Neuronal stem cell (in vitro differentiated cells): Measurements from ENCODE around the gene KPTN.

Experiments used
- DNase-seq: peaks from one replicate; pipeline ENCODE4 v3.0.0-alpha.2; 2013; ENCODE audit warnings: low spot score
- H2AFZ ChIP-seq: one replicate; pipeline ENCODE4 v1.6.1; 2013; ENCODE audit warnings: mild to moderate bottlenecking, low read length, inconsistent platforms
- H2AK5ac ChIP-seq: 2 replicates; pipeline ENCODE4 v1.6.1; 2013; ENCODE audit warnings: low read depth, mild to moderate bottlenecking, inconsistent platforms, low read length, moderate library complexity, mixed read lengths
- H2BK120ac ChIP-seq: 2 replicates; pipeline ENCODE4 v1.6.1; 2013; ENCODE audit warnings: low read depth, mild to moderate bottlenecking, inconsistent platforms, low read length, moderate library complexity, mixed read lengths
- H2BK12ac ChIP-seq: one replicate; pipeline ENCODE4 v1.6.1; 2013; ENCODE audit warnings: low read length, inconsistent platforms
- H2BK15ac ChIP-seq: 2 replicates; pipeline ENCODE4 v1.6.1; 2013; ENCODE audit warnings: mild to moderate bottlenecking, low read length, inconsistent platforms, mixed read lengths
- H2BK5ac ChIP-seq: one replicate; pipeline ENCODE4 v1.6.1; 2013; ENCODE audit warnings: inconsistent platforms, mild to moderate bottlenecking, low read length, moderate library complexity
- H3K14ac ChIP-seq: one replicate; pipeline ENCODE4 v1.6.1; 2013; ENCODE audit warnings: low read length, inconsistent platforms
- H3K18ac ChIP-seq: 2 replicates; pipeline ENCODE4 v1.6.1; 2013; ENCODE audit warnings: low read length, inconsistent platforms
- H3K23ac ChIP-seq: 2 replicates; pipeline ENCODE4 v1.6.1; 2013; ENCODE audit warnings: low read depth, mild to moderate bottlenecking, mixed read lengths, low read length, inconsistent platforms; ENCODE audit not compliant: poor library complexity
- H3K27ac ChIP-seq: replicated peaks from 3 replicates; pipeline ENCODE4 v1.5.1; 2013; ENCODE audit warnings: low read length, inconsistent platforms
- H3K27me3 ChIP-seq, 3 experiments: 2 replicates each; pipeline ENCODE4 v1.6.1; 2013; ENCODE audit warnings: low read length in 3 of 3, mild to moderate bottlenecking in 2 of 3, inconsistent platforms in 1 of 3, low read depth in 1 of 3, mixed read lengths in 1 of 3, moderate library complexity in 1 of 3; ENCODE audit not compliant: control insufficient read depth in 3 of 3, insufficient read depth in 3 of 3
- H3K36me3 ChIP-seq, 2 donors: replicated peaks in 1 of 2; 2 replicates each; pipeline ENCODE4 v1.6.1; 2013; ENCODE audit warnings: low read length in 2 of 2; ENCODE audit not compliant: control insufficient read depth in 2 of 2, insufficient read depth in 2 of 2
- H3K4ac ChIP-seq: 2 replicates; pipeline ENCODE4 v1.6.1; 2013; ENCODE audit warnings: inconsistent platforms, mild to moderate bottlenecking, low read length, moderate library complexity
- H3K4me1 ChIP-seq, 2 donors: 1 replicate in 1 of 2; 2 replicates in 1 of 2; pipeline ENCODE4 v1.6.1; 2013; ENCODE audit warnings: low read length in 2 of 2, low read depth in 1 of 2; ENCODE audit not compliant: control insufficient read depth in 2 of 2, insufficient read depth in 1 of 2
- H3K4me2 ChIP-seq: one replicate; pipeline ENCODE4 v1.6.1; 2013; ENCODE audit warnings: mild to moderate bottlenecking, low read length, inconsistent platforms; ENCODE audit not compliant: insufficient read depth, poor library complexity, severe bottlenecking
- H3K4me3 ChIP-seq, 2 donors: 2 replicates each; pipeline ENCODE4 v1.5.1; 2013; ENCODE audit warnings: low read length in 2 of 2, mild to moderate bottlenecking in 2 of 2, inconsistent platforms in 1 of 2, moderate library complexity in 1 of 2
- H3K79me1 ChIP-seq: one replicate; pipeline ENCODE4 v1.6.1; 2013; ENCODE audit warnings: low read depth, mild to moderate bottlenecking, inconsistent platforms, low read length, moderate library complexity
- H3K9ac ChIP-seq: one replicate; pipeline ENCODE4 v1.6.1; 2013; ENCODE audit warnings: mild to moderate bottlenecking, low read depth, low read length, inconsistent platforms; ENCODE audit not compliant: poor library complexity
- H3K9me3 ChIP-seq, 2 donors: replicated peaks in 1 of 2; 2 replicates each; pipeline versions ENCODE3 to v1.6.1; 2013; ENCODE audit warnings: low read length in 2 of 2, mild to moderate bottlenecking in 2 of 2, inconsistent platforms in 1 of 2, low read depth in 1 of 2, mixed read lengths in 1 of 2, moderate library complexity in 1 of 2; ENCODE audit not compliant: control insufficient read depth in 2 of 2, insufficient read depth in 1 of 2
- H4K8ac ChIP-seq: one replicate; pipeline ENCODE4 v1.6.1; 2013; ENCODE audit warnings: low read depth, mild to moderate bottlenecking, inconsistent platforms, low read length, moderate library complexity
- H4K91ac ChIP-seq: one replicate; pipeline ENCODE4 v1.6.1; 2013; ENCODE audit warnings: low read length, low read depth, mild to moderate bottlenecking, inconsistent platforms; ENCODE audit not compliant: poor library complexity
- WGBS, 2 donors: extraction: QIAGEN DNeasy Blood & Tissue Kit; methylation state at CpG; one replicate each; pipeline ENCODE4 v1.1.7; 2013; ENCODE audit warnings: missing lambda C conversion rate in 2 of 2, mixed read lengths in 1 of 2; ENCODE audit not compliant: insufficient read length in 2 of 2, insufficient replicate concordance in 1 of 2; ENCODE audit errors: extremely low coverage in 2 of 2; 5-methylcytosine and 5-hydroxymethylcytosine counted together

Gene KPTN

GRCh38 chr19:47520343-47520806, 36.4 kb upstream of the KPTN start:
- no peak overlapping the region for H2AK5ac ChIP-seq
- H3K4me3 ChIP-seq: no peak overlapping the region
- H2BK12ac ChIP-seq: no peak overlapping the region
- H2BK5ac ChIP-seq: no peak overlapping the region
- no peak overlapping the region for H4K8ac ChIP-seq
- no peak overlapping the region for H4K91ac ChIP-seq
- H3K27me3 ChIP-seq: peaks cover 0 to 21% (median 0%) of the 10 kb centered on the region in 3 experiments
- no peak overlapping the region for H2AFZ ChIP-seq
- H3K18ac ChIP-seq: no peak overlapping the region
- H3K4me2 ChIP-seq: no peak overlapping the region
- no peak for DNase-seq
- H2BK15ac ChIP-seq: no peak overlapping the region
- H3K36me3 ChIP-seq: no peaks in the 10 kb centered on the region
- H3K23ac ChIP-seq: no peak overlapping the region
- no peak overlapping the region for H3K27ac ChIP-seq
- H3K14ac ChIP-seq: no peak overlapping the region
- H3K79me1 ChIP-seq: no peaks in the 10 kb centered on the region
- no peaks in the 10 kb centered on the region for H3K9me3 ChIP-seq
- H3K4ac ChIP-seq: no peak overlapping the region
- no CpG with 5 or more reads among the region's 10 CpGs for WGBS, 2 donors
- no peak overlapping the region for H3K9ac ChIP-seq
- no peak overlapping the region for H2BK120ac ChIP-seq
- H3K4me1 ChIP-seq: peaks cover 0 to 4% of the 10 kb centered on the region in 2 donors

GRCh38 chr19:47518854-47519253, 34.8 kb upstream of the KPTN start:
- Histone ChIP-seq H3K4ac (no peak overlapping the region), H4K91ac (no peak overlapping the region), H3K79me1 (peaks cover 7% of the 10 kb centered on the region), H3K36me3 (no peaks in the 10 kb centered on the region), H2AFZ (no peak overlapping the region), H3K9ac (no peak overlapping the region), H3K4me2 (no peak overlapping the region), H2BK5ac (no peak overlapping the region), H4K8ac (no peak overlapping the region), H2BK120ac (no peak overlapping the region), H3K14ac (no peak overlapping the region), H2BK12ac (no peak overlapping the region), H3K23ac (no peak overlapping the region), H3K27ac (no peak overlapping the region), H2AK5ac (no peak overlapping the region), H3K18ac (no peak overlapping the region), H2BK15ac (no peak overlapping the region), H3K4me3 (no peak overlapping the region), H3K9me3 (no peaks in the 10 kb centered on the region), H3K4me1 (peaks cover 5 to 7% of the 10 kb centered on the region in 2 donors), H3K27me3 (peaks cover 0 to 21% (median 0%) of the 10 kb centered on the region in 3 experiments)
- WGBS, 2 donors: no CpG with 5 or more reads among the region's 9 CpGs
- no peak for DNase-seq

- Histone ChIP-seq H3K4me3 (no peak overlapping the region), H2AK5ac (no peak overlapping the region), H3K4ac (no peak overlapping the region), H3K9me3 (no peaks in the 10 kb centered on the region), H3K27me3 (peaks cover 0 to 17% (median 0%) of the 10 kb centered on the region in 3 experiments), H3K9ac (no peak overlapping the region), H3K14ac (no peak overlapping the region), H2BK5ac (no peak overlapping the region), H3K18ac (no peak overlapping the region), H3K27ac (no peak overlapping the region), H2BK12ac (no peak overlapping the region), H3K4me2 (no peak overlapping the region), H2BK120ac (no peak overlapping the region), H2BK15ac (no peak overlapping the region), H4K91ac (no peak overlapping the region), H2AFZ (no peak overlapping the region), H3K36me3 (no peaks in the 10 kb centered on the region), H3K23ac (no peak overlapping the region), H3K4me1 (peaks cover 5 to 6% of the 10 kb centered on the region in 2 donors), H4K8ac (no peak overlapping the region), H3K79me1 (peaks cover 7% of the 10 kb centered on the region)
- WGBS, 2 donors: no CpG with 5 or more reads among the region's 4 CpGs
- no peak for DNase-seq
Observed at GRCh38 chr19:47518139-47518538, 34.1 kb upstream of the KPTN start.

GRCh38 chr19:47514869-47515588, 31.0 kb upstream of the KPTN start, which contains the start of gene NAPA:
Gene NAPA (minus strand): TSS chr19:47515063. CDS start chr19:47514940, 123 bp downstream.
- Histone ChIP-seq H3K27me3 (no peaks in the 10 kb centered on the region), H2BK15ac (peak within 1 kb of the TSS; percentile 45), H3K4me1 (peaks cover 5 to 6% of the 10 kb centered on the region in 2 donors), H2BK120ac (peak within 1 kb of the TSS; percentile 43), H3K9ac (peak within 1 kb of the TSS; percentile 100), H2AK5ac (peak within 1 kb of the TSS; percentile 83), H2AFZ (peak within 1 kb of the TSS; percentile 93), H3K4me3 (peak within 1 kb of the TSS; percentile 64 to 94), H2BK12ac (peak within 1 kb of the TSS; percentile 67), H3K23ac (peak within 1 kb of the TSS; percentile 60), H3K4me2 (peak within 1 kb of the TSS; percentile 82), H3K36me3 (no peaks in the 10 kb centered on the region), H3K4ac (no peak within 1 kb of the TSS), H3K9me3 (no peaks in the 10 kb centered on the region), H3K14ac (peak within 1 kb of the TSS; percentile 72), H3K27ac (peak within 1 kb of the TSS; percentile 62), H2BK5ac (peak within 1 kb of the TSS; percentile 88), H3K79me1 (peaks cover 21% of the 10 kb centered on the region), H3K18ac (peak within 1 kb of the TSS; percentile 96), H4K91ac (no peak within 1 kb of the TSS), H4K8ac (no peak within 1 kb of the TSS)
- WGBS, 2 donors: no CpG with 5 or more reads among the region's 78 CpGs
- DNase-seq: peak; percentile 100
